Measurements from ENCODE around the gene TANGO2.

The TANGO2 gene

DNA sequence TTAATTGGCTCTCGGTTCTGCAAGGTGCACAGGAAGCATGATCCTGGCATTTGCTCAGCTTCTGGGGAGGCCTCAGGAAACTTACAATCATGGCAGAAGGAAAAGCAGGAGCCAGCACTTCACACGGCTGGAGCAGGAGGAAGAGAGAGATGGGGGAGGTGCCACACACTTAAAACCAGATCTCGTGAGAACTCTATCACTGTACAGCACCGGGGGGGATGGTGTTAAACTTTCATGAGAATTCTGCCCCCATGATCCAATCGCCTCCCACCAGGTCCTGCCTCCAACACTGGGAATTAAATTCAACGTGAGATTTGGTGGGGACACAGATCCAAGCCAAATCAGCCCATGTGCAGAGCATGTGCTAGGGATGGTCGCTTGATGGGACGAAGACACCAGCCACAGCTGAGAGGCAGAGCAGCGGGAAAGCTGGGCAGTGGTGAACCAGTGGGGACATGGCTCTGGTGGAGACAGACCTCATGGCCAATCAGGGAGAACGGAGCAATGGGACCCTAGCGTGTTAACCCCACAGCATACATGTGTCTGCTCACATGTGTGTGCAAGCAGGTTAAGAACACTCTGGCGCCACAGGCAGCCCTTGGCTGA, 6.2 kb downstream of the TANGO2 start:
- no peak for DNase-seq (ENCODE audit: low read depth)

GRCh38 chr22:20027966-20028854, 7.3 kb downstream of the TANGO2 start:
- DNase-seq (ENCODE audit: low read depth), result no peak

GRCh38 chr22:20028855-20029549, 8.1 kb downstream of the TANGO2 start:
- no peak for DNase-seq (ENCODE audit: low read depth)

GRCh38 chr22:20029550-20030225, 8.8 kb downstream of the TANGO2 start:
- no peak for DNase-seq (ENCODE audit: low read depth)

- DNase-seq (ENCODE audit: low read depth), result no peak
Observed at GRCh38 chr22:20031732-20032406, 11.0 kb downstream of the TANGO2 start.

- DNase-seq (ENCODE audit: low read depth), result no peak
Observed at GRCh38 chr22:20032407-20032991, 11.6 kb downstream of the TANGO2 start.

DNA sequence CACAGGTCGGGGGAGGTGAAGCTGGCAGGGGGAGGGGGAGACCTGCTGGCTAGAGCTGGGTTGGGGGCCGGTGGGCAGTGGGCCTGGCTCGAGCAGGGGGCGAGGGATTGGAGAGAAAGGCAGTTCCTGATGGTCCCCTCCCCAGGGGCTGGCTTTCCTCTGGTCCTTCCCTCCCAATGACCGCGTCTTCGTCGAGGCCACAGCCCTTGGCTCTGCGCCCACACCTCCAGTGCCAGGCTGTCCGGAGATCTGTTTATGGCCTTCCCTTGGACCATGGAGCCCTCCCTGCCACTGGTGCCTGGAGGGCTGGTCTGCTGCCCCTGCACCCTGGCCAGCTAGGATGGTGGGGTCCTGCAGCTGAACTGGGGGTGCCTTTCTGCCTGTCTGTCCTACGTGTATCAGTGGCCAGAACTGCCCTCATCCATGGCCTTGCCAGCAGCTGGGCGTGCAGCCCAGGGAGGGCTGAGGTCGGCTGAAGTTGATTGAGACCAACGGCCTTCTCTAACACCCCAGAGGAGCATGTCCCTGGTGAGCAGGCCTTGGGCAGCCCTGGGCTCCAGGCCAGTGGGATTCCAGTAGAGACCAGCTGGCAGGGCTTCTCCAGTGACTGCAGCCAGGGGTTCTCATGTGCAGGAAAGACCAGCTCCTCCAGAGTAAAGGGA, 12.3 kb downstream of the TANGO2 start:
- DNase-seq (ENCODE audit: low read depth), result no peak

DNA sequence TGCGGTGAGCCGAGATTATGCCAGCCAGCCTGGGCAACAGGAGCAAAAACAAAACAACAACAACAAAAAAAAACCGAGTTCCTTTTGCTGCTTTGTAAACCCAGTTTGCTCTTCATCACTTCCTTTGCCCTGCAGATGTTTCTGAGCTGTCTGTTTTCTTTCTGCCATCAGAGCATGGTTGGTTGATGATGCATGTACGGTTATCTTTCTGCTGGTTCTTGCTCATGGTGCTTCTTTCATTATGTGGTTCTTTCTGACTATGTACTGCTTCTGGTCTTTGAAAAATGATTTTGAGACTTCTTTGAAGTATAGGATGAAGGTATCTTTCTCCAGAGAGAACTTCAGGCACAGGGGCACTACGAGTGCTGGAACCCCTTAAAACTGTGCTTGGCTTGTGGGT, 13.2 kb downstream of the TANGO2 start:
- DNase-seq (ENCODE audit: low read depth), result no peak

GRCh38 chr22:20035375-20036083, 14.6 kb downstream of the TANGO2 start:
- no peak for DNase-seq (ENCODE audit: low read depth)

GRCh38 chr22:20036084-20036482, 15.2 kb downstream of the TANGO2 start:
- DNase-seq (ENCODE audit: low read depth), result no peak

GRCh38 chr22:20036535-20037392, 15.9 kb downstream of the TANGO2 start:
- DNase-seq (ENCODE audit: low read depth), result no peak

DNA sequence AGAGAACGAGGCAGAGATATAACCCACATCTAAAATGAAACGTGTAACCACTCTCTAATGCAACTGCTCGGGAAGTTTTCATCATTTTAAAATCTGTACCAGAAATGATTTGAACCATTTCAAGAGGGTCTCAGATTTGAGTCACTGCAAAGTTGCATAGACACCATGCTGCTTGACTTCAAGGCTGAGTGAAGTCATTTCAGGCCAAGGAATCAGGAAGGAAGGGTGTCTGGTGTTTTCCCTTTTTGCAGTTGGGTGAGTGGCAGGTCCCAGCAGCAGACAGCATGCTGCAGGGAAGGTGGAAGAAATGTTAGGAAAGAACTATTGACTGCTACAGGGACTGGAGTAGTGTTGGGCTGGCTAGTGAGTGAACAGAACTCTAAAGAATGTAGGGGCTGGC, 16.5 kb downstream of the TANGO2 start:
- DNase-seq (ENCODE audit: low read depth), result no peak

DNA sequence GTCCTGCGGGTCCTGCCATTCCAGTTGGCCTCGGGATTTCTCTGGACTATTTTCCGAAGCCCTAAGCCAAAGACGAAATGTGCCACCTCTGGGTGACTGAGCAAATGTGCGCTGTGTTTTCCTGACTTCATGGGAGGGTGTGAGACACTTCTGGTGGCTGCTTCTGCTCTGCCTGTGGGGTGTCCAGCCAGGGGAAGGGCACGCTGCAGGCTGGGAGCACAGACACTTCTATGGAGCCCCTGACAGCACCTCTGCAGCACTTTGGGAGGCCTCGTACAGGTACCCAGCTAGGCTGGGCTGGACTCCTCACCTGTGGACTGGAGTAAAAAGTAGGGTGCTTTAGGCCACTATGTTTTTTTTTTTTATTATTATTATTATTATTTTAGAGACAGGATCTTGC, 17.7 kb downstream of the TANGO2 start:
- DNase-seq (ENCODE audit: low read depth), result no peak

DNA sequence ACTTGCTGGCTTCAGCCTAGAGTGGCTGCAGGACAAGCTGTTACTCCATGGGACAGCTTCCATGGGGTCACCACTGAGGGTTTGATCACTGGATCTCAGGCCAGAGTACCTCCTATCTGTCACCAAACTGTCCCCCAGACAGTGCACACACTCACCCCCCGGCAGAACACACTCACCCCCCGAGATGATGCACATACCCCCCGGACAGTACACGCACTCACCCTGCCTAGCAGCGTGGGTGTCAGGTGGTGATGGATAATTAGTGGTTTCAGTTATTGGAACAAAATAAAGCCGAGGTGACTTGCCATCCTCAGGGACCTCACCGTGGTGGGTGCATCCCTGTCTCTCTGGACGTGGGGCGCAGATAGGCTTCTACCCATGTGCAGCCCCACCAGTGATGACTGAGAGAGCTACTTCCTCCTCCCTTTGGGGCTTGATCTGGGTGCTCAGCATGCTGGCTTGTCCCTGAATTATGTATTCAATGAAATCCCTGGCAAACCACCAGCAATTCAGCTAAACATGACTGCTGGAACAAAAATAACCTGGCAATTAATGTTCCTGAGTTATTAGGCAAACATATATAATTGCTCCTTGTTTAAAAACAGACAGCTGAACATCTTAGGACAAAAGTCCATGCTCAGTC, 18.9 kb downstream of the TANGO2 start:
- no peak for DNase-seq (ENCODE audit: low read depth)

GRCh38 chr22:20040327-20041200, 19.7 kb downstream of the TANGO2 start:
- no peak for DNase-seq (ENCODE audit: low read depth)

- no peak for DNase-seq (ENCODE audit: low read depth)
Observed at GRCh38 chr22:20043057-20043996, 22.4 kb downstream of the TANGO2 start.

GRCh38 chr22:20043997-20044342, 23.1 kb downstream of the TANGO2 start:
- DNase-seq (ENCODE audit: low read depth), result no peak

All from non-pigmented ciliary epithelial cell (primary cell).